Neural cell (in vitro differentiated cells): ENCODE measurements around the gene FOXP4.

Source experiments
- EP300 ChIP-seq: fragments of 450-650 bp; conservative IDR thresholded peaks from 2 replicates; pipeline ENCODE4 v1.6.1; 2014; ENCODE audit warnings: antibody characterized with exemption, mild to moderate bottlenecking, moderate library complexity; ENCODE audit not compliant: poor library complexity, severe bottlenecking
- EZH2 ChIP-seq: fragments of 200-600, 300-800 bp; shearing (Covaris generic), sonication (generic); IDR thresholded peaks from 2 replicates; pipeline ENCODE4 v1.6.1; 2014; ENCODE audit warnings: antibody characterized with exemption, low read length, borderline replicate concordance, mild to moderate bottlenecking; ENCODE audit not compliant: insufficient read depth, poor library complexity, severe bottlenecking
- MXI1 ChIP-seq: fragments of 450-650 bp; conservative IDR thresholded peaks from 2 replicates; pipeline ENCODE4 v1.6.1; 2014; ENCODE audit warnings: antibody characterized with exemption, mild to moderate bottlenecking; ENCODE audit not compliant: poor library complexity, severe bottlenecking
- POLR2AphosphoS5 ChIP-seq: IDR thresholded peaks from 2 replicates; pipeline ENCODE4 v1.6.1; 2012
- SMC3 ChIP-seq: fragments of 450-650 bp; conservative IDR thresholded peaks from 2 replicates; pipeline ENCODE4 v1.6.1; 2014; ENCODE audit warnings: antibody characterized with exemption, mild to moderate bottlenecking, moderate library complexity; ENCODE audit not compliant: poor library complexity
- TAF1 ChIP-seq: IDR thresholded peaks from 2 replicates; pipeline ENCODE4 v1.6.1; 2012; ENCODE audit warnings: low read depth
- TF ChIP-seq, protein P1 (sequence below): fragments of 450-650 bp; IDR thresholded peaks from 2 replicates; pipeline ENCODE4 v1.5.1; 2014; ENCODE audit warnings: antibody characterized with exemption, mild to moderate bottlenecking, moderate library complexity; ENCODE audit not compliant: poor library complexity, severe bottlenecking

DNA sequence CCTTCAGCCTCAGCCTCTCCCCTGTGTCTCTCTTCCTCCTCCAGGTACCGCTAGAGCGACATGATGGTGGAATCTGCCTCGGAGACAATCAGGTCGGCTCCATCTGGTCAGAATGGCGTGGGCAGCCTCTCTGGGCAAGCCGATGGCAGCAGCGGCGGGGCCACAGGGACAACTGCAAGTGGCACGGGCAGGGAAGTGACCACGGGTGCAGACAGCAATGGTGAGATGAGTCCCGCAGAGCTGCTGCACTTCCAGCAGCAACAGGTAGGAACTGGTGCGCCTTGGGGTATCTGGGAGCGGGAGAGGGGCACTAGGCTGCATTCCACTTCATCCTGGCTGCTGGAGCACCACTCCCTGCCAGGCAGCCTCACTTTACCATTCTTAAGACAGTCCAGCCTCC is 19.5 kb downstream of the FOXP4 start:
- TF ChIP-seq, protein P1, sequence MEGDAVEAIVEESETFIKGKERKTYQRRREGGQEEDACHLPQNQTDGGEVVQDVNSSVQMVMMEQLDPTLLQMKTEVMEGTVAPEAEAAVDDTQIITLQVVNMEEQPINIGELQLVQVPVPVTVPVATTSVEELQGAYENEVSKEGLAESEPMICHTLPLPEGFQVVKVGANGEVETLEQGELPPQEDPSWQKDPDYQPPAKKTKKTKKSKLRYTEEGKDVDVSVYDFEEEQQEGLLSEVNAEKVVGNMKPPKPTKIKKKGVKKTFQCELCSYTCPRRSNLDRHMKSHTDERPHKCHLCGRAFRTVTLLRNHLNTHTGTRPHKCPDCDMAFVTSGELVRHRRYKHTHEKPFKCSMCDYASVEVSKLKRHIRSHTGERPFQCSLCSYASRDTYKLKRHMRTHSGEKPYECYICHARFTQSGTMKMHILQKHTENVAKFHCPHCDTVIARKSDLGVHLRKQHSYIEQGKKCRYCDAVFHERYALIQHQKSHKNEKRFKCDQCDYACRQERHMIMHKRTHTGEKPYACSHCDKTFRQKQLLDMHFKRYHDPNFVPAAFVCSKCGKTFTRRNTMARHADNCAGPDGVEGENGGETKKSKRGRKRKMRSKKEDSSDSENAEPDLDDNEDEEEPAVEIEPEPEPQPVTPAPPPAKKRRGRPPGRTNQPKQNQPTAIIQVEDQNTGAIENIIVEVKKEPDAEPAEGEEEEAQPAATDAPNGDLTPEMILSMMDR = no peak
- TF ChIP-seq POLR2AphosphoS5 (no peak), EP300 (no peak), EZH2 (no peak), SMC3 (no peak), MXI1 (no peak), TAF1 (no peak)
